HCT116 (cell line): ENCODE data around the gene TSC22D4. TPM values are rescaled to one million over a fixed set of nuclear protein-coding genes. Genes with fewer than 3 reads are reported as not detected.

ENCODE experiments used
- ATAC-seq: fragments of 200-7000 bp; cut with Tn5 transposase; 2 replicates; pipeline ENCODE4 v1.9.1; 2020; ENCODE audit warnings: mild to moderate bottlenecking, moderate library complexity
- BruUV-seq: library from RNA; stranded (reverse); fragments of 400-500 nt; replicated peaks from 2 replicates; lab custom pipeline; 2021; lab: Mats Ljungman, UMichigan
- CTCF ChIA-PET: fragments of 300-600 bp; sonication (Branson Sonifier 250); formaldehyde crosslinking; loops from one replicate; lab custom pipeline; 2021; ENCODE audit warnings: antibody characterized with exemption; lab: Charles Lee
- POLR2A ChIA-PET: fragments of 300-600, 350-600 bp; sonication (Branson Sonifier 250); formaldehyde crosslinking; loops from one replicate; lab custom pipeline; 2021; ENCODE audit warnings: antibody characterized with exemption; lab: Charles Lee
- RAD21 ChIA-PET, 2 experiments: fragments of 300-600 bp; sonication (Branson Sonifier 250); formaldehyde crosslinking; loops; one replicate each; lab custom pipeline; 2023; ENCODE audit warnings: low total read pairs in 2 of 2; ENCODE audit not compliant: uncharacterized antibody in 2 of 2, unreplicated experiment in 2 of 2, low non-redundant PET in 1 of 2; lab: Charles Lee
- DNase-seq: peaks from one replicate; pipeline ENCODE4 v3.0.0-alpha.2; 2010; ENCODE audit warnings: low read depth, low spot score
- H2AFZ ChIP-seq: fragments of 200-600 bp; shearing (Covaris generic), sonication (generic); 2 replicates; pipeline ENCODE4 v1.6.1; 2017; ENCODE audit warnings: low read depth, mixed run types, mixed read lengths, antibody characterized with exemption, low read length; ENCODE audit not compliant: poor library complexity, severe bottlenecking
- H3K27ac ChIP-seq: 2 replicates; pipeline ENCODE4 v1.5.1; 2012; ENCODE audit warnings: low read depth, low read length
- H3K27me3 ChIP-seq: fragments of 200-600 bp; sonication (generic); 2 replicates; pipeline ENCODE4 v1.6.1; 2016; ENCODE audit warnings: mixed run types, low read length, mixed read lengths; ENCODE audit not compliant: insufficient read depth
- H3K36me3 ChIP-seq, 2 experiments: fragments of 200-500 bp in 1 of 2; fragments of 200-600 bp in 1 of 2; sonication (Bioruptor generic) in 1 of 2; sonication (generic) in 1 of 2; 2 replicates each; pipeline versions ENCODE4 v1.5.1 to v1.6.1; 2014 to 2016; ENCODE audit warnings: low read length in 2 of 2, inconsistent platforms in 1 of 2, mixed read lengths in 1 of 2, mixed run types in 1 of 2; ENCODE audit not compliant: insufficient read depth in 2 of 2, control insufficient read depth in 1 of 2
- H3K4me1 ChIP-seq, 2 experiments: fragments of 200-600 bp in 1 of 2; sonication (generic) in 1 of 2; 2 replicates each; pipeline versions ENCODE4 v1.5.1 to v1.6.1; 2012 to 2017; ENCODE audit warnings: low read length in 2 of 2, inconsistent platforms in 1 of 2, mild to moderate bottlenecking in 1 of 2, mixed read lengths in 1 of 2, mixed run types in 1 of 2, moderate library complexity in 1 of 2; ENCODE audit not compliant: insufficient read depth in 2 of 2, control insufficient read depth in 1 of 2
- H3K4me2 ChIP-seq: fragments of 200-600 bp; sonication (generic); 2 replicates; pipeline ENCODE4 v1.6.1; 2017; ENCODE audit warnings: mixed run types, low read length, mixed read lengths
- H3K4me3 ChIP-seq, 2 experiments: fragments of 200-600 bp in 1 of 2; sonication (generic) in 1 of 2; replicated peaks in 1 of 2; 2 replicates each; pipeline ENCODE4 v1.5.1; 2011 to 2016; ENCODE audit warnings: low read length in 2 of 2, control low read depth in 1 of 2, low read depth in 1 of 2, mild to moderate bottlenecking in 1 of 2, mixed read lengths in 1 of 2, mixed run types in 1 of 2
- H3K79me2 ChIP-seq: fragments of 200-600 bp; sonication (generic); 2 replicates; pipeline ENCODE4 v1.6.1; 2017; ENCODE audit warnings: mild to moderate bottlenecking, mixed run types, low read length, moderate library complexity, mixed read lengths; ENCODE audit not compliant: insufficient read depth
- H3K9ac ChIP-seq: fragments of 200-600 bp; sonication (generic); 2 replicates; pipeline ENCODE4 v1.6.1; 2016; ENCODE audit warnings: low read length, mixed read lengths
- H3K9me2 ChIP-seq: fragments of 200-600 bp; sonication (generic), shearing (Covaris generic); 2 replicates; pipeline ENCODE4 v1.6.1; 2017; ENCODE audit warnings: mixed run types, mild to moderate bottlenecking, moderate library complexity; ENCODE audit not compliant: insufficient read depth
- H3K9me3 ChIP-seq, 2 experiments: fragments of 200-500 bp in 1 of 2; fragments of 200-600 bp in 1 of 2; sonication (Bioruptor generic) in 1 of 2; sonication (generic) in 1 of 2; 2 replicates each; pipeline ENCODE4 v1.6.1; 2014 to 2017; ENCODE audit warnings: low read length in 2 of 2, mixed read lengths in 2 of 2, inconsistent platforms in 1 of 2, low read depth in 1 of 2, mild to moderate bottlenecking in 1 of 2, mixed run types in 1 of 2, moderate library complexity in 1 of 2; ENCODE audit not compliant: control insufficient read depth in 1 of 2, insufficient read depth in 1 of 2
- H4K20me1 ChIP-seq: fragments of 200-600 bp; sonication (generic), shearing (Covaris generic); 2 replicates; pipeline ENCODE4 v1.6.1; 2017; ENCODE audit warnings: mixed run types, mild to moderate bottlenecking, moderate library complexity; ENCODE audit not compliant: insufficient read depth
- CBX3 ChIP-seq: IDR thresholded peaks from 2 replicates; pipeline ENCODE4 v1.6.1; 2012; ENCODE audit warnings: low read depth
- CEBPB ChIP-seq: IDR thresholded peaks from 2 replicates; pipeline ENCODE4 v1.6.1; 2012; ENCODE audit warnings: low read depth
- EGR1 ChIP-seq: IDR thresholded peaks from 2 replicates; pipeline ENCODE4 v1.6.1; 2012; ENCODE audit warnings: low read depth
- ELF1 ChIP-seq: IDR thresholded peaks from 2 replicates; pipeline ENCODE4 v1.6.1; 2012; ENCODE audit warnings: low read depth, borderline replicate concordance
- EZH2phosphoT487 ChIP-seq: fragments of 200-600 bp; IDR thresholded peaks from 2 replicates; pipeline ENCODE4 v1.6.1; 2018; ENCODE audit warnings: antibody characterized with exemption, borderline replicate concordance
- FOSL1 ChIP-seq: IDR thresholded peaks from 2 replicates; pipeline ENCODE4 v1.6.1; 2012; ENCODE audit warnings: low read depth
- JUND ChIP-seq: IDR thresholded peaks from 2 replicates; pipeline ENCODE4 v1.6.1; 2012
- POLR2A ChIP-seq: IDR thresholded peaks from 2 replicates; pipeline ENCODE4 v1.7.0; 2011; ENCODE audit warnings: borderline replicate concordance; ENCODE audit not compliant: insufficient read depth, insufficient read length; ENCODE audit errors: extremely low read depth
- RAD21 ChIP-seq: IDR thresholded peaks from 2 replicates; pipeline ENCODE4 v1.6.1; 2012; ENCODE audit warnings: low read depth, mild to moderate bottlenecking
- REST ChIP-seq: IDR thresholded peaks from 2 replicates; pipeline ENCODE4 v1.6.1; 2012; ENCODE audit warnings: low read depth
- SRF ChIP-seq: IDR thresholded peaks from 2 replicates; pipeline ENCODE4 v1.6.1; 2012; ENCODE audit warnings: low read depth
- TCF7L2 ChIP-seq: IDR thresholded peaks from 2 replicates; pipeline ENCODE4 v1.7.0; 2011; ENCODE audit warnings: borderline replicate concordance, inconsistent platforms; ENCODE audit not compliant: insufficient read depth, insufficient read length; ENCODE audit errors: extremely low read depth
- YY1 ChIP-seq: IDR thresholded peaks from 2 replicates; pipeline ENCODE4 v1.6.1; 2011; ENCODE audit warnings: low read length, low read depth, moderate library complexity, mild to moderate bottlenecking; ENCODE audit not compliant: insufficient replicate concordance; ENCODE audit errors: extremely low read depth
- ZNF274 ChIP-seq: fragments of 200-500 bp; sonication (Bioruptor generic); IDR thresholded peaks from 2 replicates; pipeline ENCODE4 v1.6.1; 2014; ENCODE audit warnings: mild to moderate bottlenecking, low read depth, low read length, inconsistent platforms
- intact Hi-C: fragments of 100-400 bp; cut with micrococcal nuclease; formaldehyde crosslinking; loops from 2 replicates; pipeline ENCODE4 v1.10.0; 2022
- total RNA-seq: library from RNA; stranded (reverse); gene quantifications from one replicate; pipeline ENCODE4 v1.2.1, GENCODE V29; 2021; ENCODE audit not compliant: unreplicated experiment
- TF ChIP-seq, protein P1 (sequence below): IDR thresholded peaks from 2 replicates; pipeline ENCODE4 v1.6.1; 2012
- TF ChIP-seq, protein P2 (sequence below): IDR thresholded peaks from 2 replicates; pipeline ENCODE4 v1.6.1; 2012
- TF ChIP-seq, protein P3 (sequence below): IDR thresholded peaks from 2 replicates; pipeline ENCODE4 v1.6.1; 2011; ENCODE audit warnings: mild to moderate bottlenecking, low read length, moderate library complexity; ENCODE audit not compliant: insufficient replicate concordance; ENCODE audit errors: extremely low read depth

The TSC22D4 gene
- total RNA-seq, 1 experiment from 2014 or later, result 36.9 TPM

DNA sequence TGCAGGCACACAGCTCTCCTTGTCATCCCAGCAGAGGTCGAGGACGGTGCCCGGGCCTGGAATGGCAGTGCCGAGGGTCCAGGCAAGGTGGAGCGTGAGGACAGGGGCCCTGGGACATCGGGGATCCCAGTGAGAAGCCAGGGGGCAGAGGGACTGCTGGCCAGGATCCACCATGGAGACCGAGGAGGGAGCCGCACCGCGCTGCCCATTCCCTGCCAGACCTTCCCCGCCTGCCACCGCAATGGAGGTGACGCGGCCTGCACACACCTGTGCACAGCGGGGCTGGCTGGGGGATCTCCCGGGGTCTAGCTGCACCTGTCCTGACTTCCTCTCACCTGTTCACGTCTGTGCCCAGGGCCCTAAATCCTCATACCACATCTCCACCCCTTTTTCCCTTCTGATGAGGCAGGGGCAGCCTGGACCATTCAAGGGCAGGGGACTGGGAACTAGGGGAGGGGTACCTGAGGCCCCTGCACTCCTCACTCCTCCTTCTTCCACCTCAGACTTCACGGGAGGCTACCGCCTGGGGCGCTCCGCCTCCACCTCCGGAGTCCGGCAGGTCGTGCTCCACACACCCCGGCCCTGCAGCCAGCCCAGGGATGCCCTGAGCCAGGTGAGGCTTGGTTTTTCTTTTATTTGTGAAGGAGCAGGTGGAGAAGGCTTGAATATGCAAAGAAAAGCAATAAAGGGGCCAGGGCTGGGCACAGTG lies 11.6 kb upstream of the TSC22D4 start:
- H3K9me2 ChIP-seq, result no peaks in the 10 kb centered on the region
- TF ChIP-seq CBX3 (no peak), FOSL1 (no peak), POLR2A (no peak), RAD21 (no peak), SRF (no peak), YY1 (no peak), JUND (no peak), TCF7L2 (no peak), EZH2phosphoT487 (no peak), EGR1 (no peak), REST (no peak), CEBPB (no peak), ELF1 (no peak), ZNF274 (no peak)
- TF ChIP-seq, protein P1, sequence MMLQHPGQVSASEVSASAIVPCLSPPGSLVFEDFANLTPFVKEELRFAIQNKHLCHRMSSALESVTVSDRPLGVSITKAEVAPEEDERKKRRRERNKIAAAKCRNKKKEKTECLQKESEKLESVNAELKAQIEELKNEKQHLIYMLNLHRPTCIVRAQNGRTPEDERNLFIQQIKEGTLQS, result no peak
- TF ChIP-seq, protein P2, sequence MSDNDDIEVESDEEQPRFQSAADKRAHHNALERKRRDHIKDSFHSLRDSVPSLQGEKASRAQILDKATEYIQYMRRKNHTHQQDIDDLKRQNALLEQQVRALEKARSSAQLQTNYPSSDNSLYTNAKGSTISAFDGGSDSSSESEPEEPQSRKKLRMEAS, result no peak
- TF ChIP-seq, protein P3, sequence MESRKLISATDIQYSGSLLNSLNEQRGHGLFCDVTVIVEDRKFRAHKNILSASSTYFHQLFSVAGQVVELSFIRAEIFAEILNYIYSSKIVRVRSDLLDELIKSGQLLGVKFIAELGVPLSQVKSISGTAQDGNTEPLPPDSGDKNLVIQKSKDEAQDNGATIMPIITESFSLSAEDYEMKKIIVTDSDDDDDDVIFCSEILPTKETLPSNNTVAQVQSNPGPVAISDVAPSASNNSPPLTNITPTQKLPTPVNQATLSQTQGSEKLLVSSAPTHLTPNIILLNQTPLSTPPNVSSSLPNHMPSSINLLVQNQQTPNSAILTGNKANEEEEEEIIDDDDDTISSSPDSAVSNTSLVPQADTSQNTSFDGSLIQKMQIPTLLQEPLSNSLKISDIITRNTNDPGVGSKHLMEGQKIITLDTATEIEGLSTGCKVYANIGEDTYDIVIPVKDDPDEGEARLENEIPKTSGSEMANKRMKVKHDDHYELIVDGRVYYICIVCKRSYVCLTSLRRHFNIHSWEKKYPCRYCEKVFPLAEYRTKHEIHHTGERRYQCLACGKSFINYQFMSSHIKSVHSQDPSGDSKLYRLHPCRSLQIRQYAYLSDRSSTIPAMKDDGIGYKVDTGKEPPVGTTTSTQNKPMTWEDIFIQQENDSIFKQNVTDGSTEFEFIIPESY, result no peak
- H3K79me2 ChIP-seq, result no peaks in the 10 kb centered on the region
- ChIA-PET RAD21 (no interaction called here), POLR2A (no interaction called here), CTCF (interaction anchor here (1.5 kb wide), 1 partner anchor 21 kb away, joined by 3 read pairs; no protein-coding TSS in a partner anchor)
- no TSS peak for BruUV-seq
- H3K4me1 ChIP-seq, result peaks cover 4 to 21% of the 10 kb centered on the region in 2 experiments
- H3K4me3 ChIP-seq, result no peak overlapping the region
- no peak for ATAC-seq
- H4K20me1 ChIP-seq, result no peaks in the 10 kb centered on the region
- DNase-seq, result no peak
- H3K9ac ChIP-seq, result no peak overlapping the region
- H3K9me3 ChIP-seq, result no peaks in the 10 kb centered on the region
- no peak overlapping the region for H2AFZ ChIP-seq
- no peaks in the 10 kb centered on the region for H3K27me3 ChIP-seq
- H3K27ac ChIP-seq, result no peak overlapping the region
- intact Hi-C loops, result no loop called here
- H3K36me3 ChIP-seq, result no peaks in the 10 kb centered on the region
- H3K4me2 ChIP-seq, result no peak overlapping the region
